Measurements from ENCODE around the gene TANK. TPM values are rescaled to one million over a fixed set of nuclear protein-coding genes. Genes with fewer than 3 reads are reported as not detected.

The TANK gene
- total RNA-seq, 4 donors from 2014 or later: 34.8 to 83.7 (median 60.7) TPM

DNA sequence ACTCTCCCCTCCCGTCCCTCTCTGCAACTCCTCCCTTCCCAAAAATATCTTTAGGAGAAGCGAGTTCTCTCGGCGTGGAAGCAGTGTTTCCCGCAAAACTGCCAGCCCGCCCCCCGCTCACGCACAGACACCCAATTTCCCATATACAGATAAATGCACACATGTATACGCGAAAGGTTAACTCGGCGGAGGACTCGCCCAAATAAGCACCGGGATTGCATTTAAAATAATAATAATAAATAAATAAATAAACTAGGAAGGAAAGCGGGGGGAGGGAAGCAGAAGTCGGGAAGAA is 78.0 kb downstream of the TANK start:
- no peaks in the 10 kb centered on the region for H3K9me3 ChIP-seq
- peak overlapping the region; percentile 47 to 82 (median 68) for H3K4me3 ChIP-seq
- peaks cover 4 to 31% (median 6%) of the 10 kb centered on the region in 3 donors for H3K4me1 ChIP-seq
- no peak for DNase-seq
- WGBS, 2 donors: 0 to 1% methylated on average over 16 of the region's 16 CpGs
- H3K36me3 ChIP-seq: peaks cover 0 to 21% (median 0%) of the 10 kb centered on the region in 3 donors
- H3K27me3 ChIP-seq: no peaks in the 10 kb centered on the region
- H3K27ac ChIP-seq: peak overlapping the region; percentile 11 to 76 (median 58)
- intact Hi-C loops (cut with DNase I): no loop called here
- TF ChIP-seq POLR2A (IDR thresholded peaks at IDR 0.05): no peak
- TF ChIP-seq, protein P1, sequence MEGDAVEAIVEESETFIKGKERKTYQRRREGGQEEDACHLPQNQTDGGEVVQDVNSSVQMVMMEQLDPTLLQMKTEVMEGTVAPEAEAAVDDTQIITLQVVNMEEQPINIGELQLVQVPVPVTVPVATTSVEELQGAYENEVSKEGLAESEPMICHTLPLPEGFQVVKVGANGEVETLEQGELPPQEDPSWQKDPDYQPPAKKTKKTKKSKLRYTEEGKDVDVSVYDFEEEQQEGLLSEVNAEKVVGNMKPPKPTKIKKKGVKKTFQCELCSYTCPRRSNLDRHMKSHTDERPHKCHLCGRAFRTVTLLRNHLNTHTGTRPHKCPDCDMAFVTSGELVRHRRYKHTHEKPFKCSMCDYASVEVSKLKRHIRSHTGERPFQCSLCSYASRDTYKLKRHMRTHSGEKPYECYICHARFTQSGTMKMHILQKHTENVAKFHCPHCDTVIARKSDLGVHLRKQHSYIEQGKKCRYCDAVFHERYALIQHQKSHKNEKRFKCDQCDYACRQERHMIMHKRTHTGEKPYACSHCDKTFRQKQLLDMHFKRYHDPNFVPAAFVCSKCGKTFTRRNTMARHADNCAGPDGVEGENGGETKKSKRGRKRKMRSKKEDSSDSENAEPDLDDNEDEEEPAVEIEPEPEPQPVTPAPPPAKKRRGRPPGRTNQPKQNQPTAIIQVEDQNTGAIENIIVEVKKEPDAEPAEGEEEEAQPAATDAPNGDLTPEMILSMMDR (IDR thresholded peaks at IDR 0.05): no peak

DNA sequence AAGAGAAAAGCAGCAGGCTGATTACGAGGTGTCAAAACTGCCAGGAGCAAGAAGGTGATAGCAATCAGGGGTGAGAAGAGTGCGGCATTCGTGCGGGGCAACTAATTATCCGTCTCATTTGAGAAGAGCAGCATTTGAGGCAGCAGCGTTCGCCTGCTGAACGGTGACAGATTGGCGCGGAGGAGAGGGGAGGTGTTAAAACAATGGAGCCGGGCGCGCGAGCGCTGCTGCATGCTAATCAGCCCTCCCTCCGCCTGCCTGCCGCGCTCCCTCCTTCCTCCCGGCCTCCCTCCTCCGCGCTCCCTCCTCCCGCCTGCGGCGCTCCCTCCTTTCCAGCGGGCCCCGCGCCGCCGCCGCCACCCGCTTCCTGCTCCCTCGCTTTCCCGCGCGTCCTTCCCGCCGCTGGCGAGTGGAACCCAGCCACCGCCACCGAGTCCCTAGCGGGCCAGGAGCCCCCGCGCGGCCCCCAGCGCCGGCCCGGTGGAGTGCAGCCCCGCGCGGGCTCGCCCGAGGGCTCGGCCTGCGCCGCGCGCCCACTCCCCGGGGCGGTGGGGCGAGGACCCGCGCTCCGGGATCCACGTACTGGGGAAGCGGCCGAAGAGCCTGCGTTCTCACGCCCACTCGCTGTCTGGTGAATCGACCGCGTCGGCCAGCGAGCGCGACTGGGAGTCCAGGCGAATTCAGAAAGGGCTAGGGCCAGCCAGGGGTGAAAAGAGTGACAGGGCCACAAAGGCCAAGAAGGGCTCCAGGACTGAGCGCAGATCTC is 78.5 kb downstream of the TANK start:
- no peaks in the 10 kb centered on the region for H3K9me3 ChIP-seq
- WGBS, 2 donors: 1% methylated on average over 10 to 24 of the region's 78 CpGs
- TF ChIP-seq POLR2A (IDR thresholded peaks at IDR 0.05): peak in 1 of 4 donors; percentile 13
- TF ChIP-seq, protein P1 (IDR thresholded peaks at IDR 0.05): peak in 1 of 6 experiments; percentile 7
- peak overlapping the region; percentile 56 to 77 (median 68) for H3K27ac ChIP-seq
- peaks cover 0 to 20% (median 0%) of the 10 kb centered on the region in 3 donors for H3K36me3 ChIP-seq
- H3K27me3 ChIP-seq: no peaks in the 10 kb centered on the region
- intact Hi-C loops (cut with DNase I): no loop called here
- peaks cover 4 to 36% (median 6%) of the 10 kb centered on the region in 3 donors for H3K4me1 ChIP-seq
- peak overlapping the region; percentile 47 to 82 (median 68) for H3K4me3 ChIP-seq
- no peak for DNase-seq

DNA sequence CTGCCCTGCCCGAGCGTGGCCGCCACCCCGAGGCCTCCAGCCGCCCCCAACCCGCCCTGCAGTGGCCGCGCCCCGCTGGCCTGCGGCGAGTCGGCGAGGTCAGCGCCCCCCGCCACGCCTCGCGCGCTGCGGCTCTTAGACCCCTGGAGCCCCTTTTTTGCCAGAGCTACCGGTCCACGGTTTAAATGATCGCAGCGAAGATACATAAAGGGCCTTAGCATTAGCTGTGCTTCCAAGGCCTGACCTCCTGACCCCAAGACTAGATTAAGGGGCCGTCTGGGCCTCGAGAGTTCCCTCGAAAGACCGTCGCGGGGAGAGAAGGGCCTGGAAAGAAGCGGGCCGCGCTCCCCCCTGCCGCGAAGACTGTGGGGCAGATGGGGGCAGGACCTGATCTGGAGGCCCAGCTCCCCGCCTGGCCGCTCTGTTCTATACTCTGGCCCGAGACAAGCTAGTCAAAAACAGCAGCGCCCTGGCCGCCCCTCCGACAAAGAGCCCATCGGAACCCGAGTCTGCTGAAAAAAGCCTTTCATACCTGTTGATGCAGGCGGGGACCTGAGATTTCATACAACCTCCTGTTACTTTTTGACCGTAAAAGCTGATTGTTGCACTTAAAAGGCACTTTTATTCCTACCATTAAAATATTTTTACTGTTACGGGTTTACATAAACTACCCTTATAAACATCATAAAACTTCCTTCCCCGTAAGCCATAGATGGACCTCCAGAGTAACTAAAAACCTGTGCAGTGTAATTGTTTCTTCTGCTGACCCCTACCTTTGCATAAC is 79.3 kb downstream of the TANK start:
- Histone ChIP-seq H3K4me3 (peak overlapping the region in 3 of 4 donors; percentile 64 to 82 (median 71)), H3K27ac (peak overlapping the region in 3 of 4 donors; percentile 56 to 77 (median 76))
- WGBS, 2 donors: 89 to 94% methylated on average over 8 to 14 of the region's 47 CpGs

GRCh38 chr2:161241894-161242293 is 81.7 kb downstream of the TANK start:
- TF ChIP-seq, protein P1 (IDR thresholded peaks at IDR 0.05): no peak
- TF ChIP-seq POLR2A (IDR thresholded peaks at IDR 0.05): no peak
- peaks cover 4 to 44% (median 6%) of the 10 kb centered on the region in 3 donors for H3K4me1 ChIP-seq
- intact Hi-C loops (cut with DNase I): no loop called here
- 31 to 38% methylated on average over 1 of the region's 1 CpG for WGBS, 2 donors
- no peaks in the 10 kb centered on the region for H3K36me3 ChIP-seq
- no peaks in the 10 kb centered on the region for H3K27me3 ChIP-seq
- H3K9me3 ChIP-seq: no peaks in the 10 kb centered on the region
- DNase-seq: no peak
- no peak overlapping the region for H3K27ac ChIP-seq
- no peak overlapping the region for H3K4me3 ChIP-seq

More for the DNA sequence above, 79.3 kb downstream of the TANK start:
- H3K9me3 ChIP-seq: no peaks in the 10 kb centered on the region
- TF ChIP-seq, protein P1 (IDR thresholded peaks at IDR 0.05): no peak
- no peak for TF ChIP-seq POLR2A (IDR thresholded peaks at IDR 0.05)
- no peaks in the 10 kb centered on the region for H3K27me3 ChIP-seq
- H3K4me1 ChIP-seq: peaks cover 4 to 41% (median 6%) of the 10 kb centered on the region in 3 donors
- H3K36me3 ChIP-seq: peaks cover 0 to 15% (median 0%) of the 10 kb centered on the region in 3 donors
- no peak for DNase-seq
- intact Hi-C loops (cut with DNase I): no loop called here

GRCh38 chr2:161243312-161243711 is 83.1 kb downstream of the TANK start:
- Histone ChIP-seq H3K27me3 (no peaks in the 10 kb centered on the region), H3K4me1 (peaks cover 0 to 30% (median 0%) of the 10 kb centered on the region in 3 donors), H3K36me3 (no peaks in the 10 kb centered on the region), H3K9me3 (no peaks in the 10 kb centered on the region), H3K27ac (peak overlapping the region in 1 of 4 donors; percentile 81), H3K4me3 (peak overlapping the region in 1 of 4 donors; percentile 44)
- 54 to 69% methylated on average over 3 of the region's 3 CpGs for WGBS, 2 donors
- TF ChIP-seq, protein P1 (IDR thresholded peaks at IDR 0.05): no peak
- no peak for TF ChIP-seq POLR2A (IDR thresholded peaks at IDR 0.05)
- intact Hi-C loops (cut with DNase I): no loop called here
- DNase-seq: no peak

Data from esophagus squamous epithelium (tissue), 5 donors.